T-helper 22 cell (primary cell): ENCODE results near the gene DSG4.
"Not testable (repeated sequence)": the region's sequence is repeated elsewhere in the genome, so short reads cannot be mapped to it uniquely, and the experiment has no call there.

Experiments
- DNase-seq: peaks from one replicate; pipeline ENCODE4 v3.0.0-alpha.2; 2020; ENCODE audit warnings: low read depth

DSG4 gene, protein sequence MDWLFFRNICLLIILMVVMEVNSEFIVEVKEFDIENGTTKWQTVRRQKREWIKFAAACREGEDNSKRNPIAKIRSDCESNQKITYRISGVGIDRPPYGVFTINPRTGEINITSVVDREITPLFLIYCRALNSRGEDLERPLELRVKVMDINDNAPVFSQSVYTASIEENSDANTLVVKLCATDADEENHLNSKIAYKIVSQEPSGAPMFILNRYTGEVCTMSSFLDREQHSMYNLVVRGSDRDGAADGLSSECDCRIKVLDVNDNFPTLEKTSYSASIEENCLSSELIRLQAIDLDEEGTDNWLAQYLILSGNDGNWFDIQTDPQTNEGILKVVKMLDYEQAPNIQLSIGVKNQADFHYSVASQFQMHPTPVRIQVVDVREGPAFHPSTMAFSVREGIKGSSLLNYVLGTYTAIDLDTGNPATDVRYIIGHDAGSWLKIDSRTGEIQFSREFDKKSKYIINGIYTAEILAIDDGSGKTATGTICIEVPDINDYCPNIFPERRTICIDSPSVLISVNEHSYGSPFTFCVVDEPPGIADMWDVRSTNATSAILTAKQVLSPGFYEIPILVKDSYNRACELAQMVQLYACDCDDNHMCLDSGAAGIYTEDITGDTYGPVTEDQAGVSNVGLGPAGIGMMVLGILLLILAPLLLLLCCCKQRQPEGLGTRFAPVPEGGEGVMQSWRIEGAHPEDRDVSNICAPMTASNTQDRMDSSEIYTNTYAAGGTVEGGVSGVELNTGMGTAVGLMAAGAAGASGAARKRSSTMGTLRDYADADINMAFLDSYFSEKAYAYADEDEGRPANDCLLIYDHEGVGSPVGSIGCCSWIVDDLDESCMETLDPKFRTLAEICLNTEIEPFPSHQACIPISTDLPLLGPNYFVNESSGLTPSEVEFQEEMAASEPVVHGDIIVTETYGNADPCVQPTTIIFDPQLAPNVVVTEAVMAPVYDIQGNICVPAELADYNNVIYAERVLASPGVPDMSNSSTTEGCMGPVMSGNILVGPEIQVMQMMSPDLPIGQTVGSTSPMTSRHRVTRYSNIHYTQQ

DNA sequence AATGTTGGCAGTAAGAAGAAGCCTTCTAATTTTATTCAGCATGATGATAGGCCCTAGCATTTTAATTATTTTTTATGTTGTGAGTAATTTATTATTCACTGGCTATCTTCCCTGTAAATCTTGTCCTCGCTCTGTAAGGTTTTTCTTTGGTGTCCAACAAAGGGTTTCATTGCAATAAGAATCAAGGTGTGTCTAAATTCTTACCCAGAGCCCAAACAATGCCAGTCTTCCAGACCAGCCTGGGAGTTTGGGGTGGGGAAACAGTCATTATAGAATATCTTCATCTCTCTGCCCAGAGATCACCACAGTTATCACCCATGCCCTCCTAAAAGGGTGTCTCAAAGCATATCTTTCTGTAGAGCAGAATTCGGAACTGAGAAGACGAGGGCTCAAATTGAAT is at the start of gene DSG4:
Gene DSG4, plus strand, starts transcription at position 301 of the 400 bp plus-strand sequence. CDS start 135 bp downstream, outside the sequence.
- DNase-seq = no peak

DNA sequence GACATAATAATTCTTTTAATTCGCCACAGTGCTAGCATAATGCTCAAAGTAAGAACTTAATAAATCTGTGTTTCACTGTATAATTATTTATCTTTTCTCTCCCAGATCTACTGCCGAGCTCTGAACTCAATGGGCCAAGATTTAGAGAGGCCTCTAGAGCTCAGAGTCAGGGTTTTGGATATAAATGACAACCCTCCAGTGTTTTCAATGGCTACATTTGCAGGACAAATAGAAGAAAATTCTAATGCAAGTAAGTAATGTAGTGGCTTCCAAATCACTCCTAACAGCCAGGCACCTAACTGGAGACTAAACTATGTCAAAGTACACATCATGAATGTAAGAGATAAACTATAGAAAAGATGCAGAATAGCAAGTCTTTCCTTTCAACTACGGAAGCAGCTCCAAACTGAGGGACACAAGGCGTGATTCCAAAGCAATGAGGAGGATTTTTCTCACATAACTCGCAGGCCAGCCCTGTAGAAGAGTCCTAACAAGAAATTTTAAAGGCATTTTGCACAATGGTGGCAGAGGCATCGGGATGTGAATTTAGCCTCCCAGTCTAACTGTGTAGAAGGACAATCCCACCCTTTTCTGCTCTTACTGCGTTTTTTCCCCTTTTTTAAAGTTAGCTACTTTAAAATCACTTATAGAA is 46.7 kb upstream of the DSG4 start:
- DNase-seq = no peak

DNA sequence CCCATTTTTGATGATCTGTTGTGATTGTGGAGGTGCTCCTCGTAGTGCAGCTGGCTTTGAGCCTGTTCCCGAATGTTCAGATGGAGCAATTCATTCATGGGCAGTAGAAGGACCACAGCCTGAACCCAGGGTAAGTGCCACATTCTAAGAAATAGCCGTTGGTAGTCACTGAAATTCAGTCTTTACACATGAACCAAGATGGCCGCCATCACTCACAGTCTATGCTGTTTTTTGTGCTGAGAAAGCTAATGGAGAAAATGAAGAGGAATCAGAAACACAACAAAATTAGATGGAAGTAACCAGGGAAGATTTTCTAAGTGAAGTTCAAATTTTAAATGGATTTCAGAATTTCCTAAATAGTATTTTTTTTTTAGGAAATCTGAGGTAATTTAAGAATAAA is 33.1 kb upstream of the DSG4 start:
- no peak for DNase-seq

DNA sequence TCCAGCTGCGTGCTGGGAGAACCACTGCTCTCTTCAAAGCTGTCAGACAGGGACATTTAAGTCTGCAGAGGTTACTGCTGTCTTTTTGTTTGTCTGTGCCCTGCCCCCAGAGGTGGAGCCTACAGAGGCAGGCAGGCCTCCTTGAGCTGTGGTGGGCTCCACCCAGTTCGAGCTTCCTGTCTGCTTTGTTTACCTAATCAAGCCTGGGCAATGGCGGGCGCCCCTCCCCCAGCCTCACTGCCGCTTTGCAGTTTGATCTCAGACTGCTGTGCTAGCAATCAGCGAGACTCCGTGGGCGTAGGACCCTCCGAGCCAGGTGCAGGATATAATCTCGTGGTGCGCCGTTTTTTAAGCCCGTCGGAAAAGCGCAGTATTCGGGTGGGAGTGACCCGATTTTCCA is 23.2 kb upstream of the DSG4 start:
- DNase-seq = not testable (repeated sequence)

DNA sequence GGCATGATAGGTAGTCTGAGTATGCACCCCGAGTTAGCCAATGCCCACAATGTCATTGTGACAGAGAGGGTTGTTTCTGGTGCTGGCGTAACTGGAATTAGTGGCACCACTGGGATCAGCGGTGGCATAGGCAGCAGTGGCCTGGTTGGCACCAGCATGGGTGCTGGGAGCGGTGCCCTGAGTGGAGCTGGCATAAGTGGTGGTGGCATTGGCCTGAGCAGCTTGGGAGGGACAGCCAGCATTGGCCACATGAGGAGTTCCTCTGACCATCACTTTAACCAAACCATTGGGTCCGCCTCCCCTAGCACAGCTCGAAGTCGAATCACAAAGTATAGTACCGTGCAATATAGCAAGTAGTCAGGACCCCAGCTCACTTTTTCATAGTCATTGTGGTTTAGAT is 21.6 kb upstream of the DSG4 start:
- no peak for DNase-seq

DNA sequence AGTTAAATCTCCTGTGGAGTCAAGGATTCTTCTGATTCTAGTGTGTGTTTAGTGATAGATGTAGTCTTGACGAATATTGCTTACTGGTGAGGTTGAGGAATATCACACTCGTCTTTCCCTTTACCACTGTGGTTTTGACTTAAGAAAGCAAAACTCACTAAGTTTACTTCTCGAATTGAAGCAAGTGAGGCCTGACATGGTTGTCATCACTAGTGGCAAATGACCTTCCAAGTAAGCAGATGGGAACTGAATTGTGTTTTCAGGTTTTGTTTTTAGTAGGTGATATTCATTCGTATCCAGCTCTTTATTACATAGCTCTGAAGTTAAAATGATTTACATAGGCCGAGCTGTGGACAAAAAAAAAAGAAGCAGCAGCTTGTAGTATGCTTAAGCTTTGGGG is 20.6 kb upstream of the DSG4 start:
- no peak for DNase-seq

DNA sequence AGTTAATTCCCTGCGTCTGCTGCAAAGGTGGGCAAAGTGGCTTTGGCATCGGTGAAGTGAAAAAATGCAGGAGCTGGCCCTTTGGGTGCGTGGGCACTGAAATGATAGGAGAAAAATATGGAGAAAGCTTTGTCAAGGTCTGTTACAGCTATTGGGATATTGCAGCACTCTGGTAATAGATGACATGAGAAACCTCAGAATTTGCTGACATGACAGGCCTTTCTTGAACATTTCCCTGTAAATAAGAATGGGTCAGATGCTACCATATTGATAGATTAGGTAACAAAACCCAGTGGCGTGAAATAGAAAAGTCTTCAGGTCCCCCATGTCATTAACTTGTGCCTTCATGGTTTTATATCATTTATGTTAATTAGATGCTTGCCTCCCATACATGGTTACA is 12.4 kb upstream of the DSG4 start:
- no peak for DNase-seq

DNA sequence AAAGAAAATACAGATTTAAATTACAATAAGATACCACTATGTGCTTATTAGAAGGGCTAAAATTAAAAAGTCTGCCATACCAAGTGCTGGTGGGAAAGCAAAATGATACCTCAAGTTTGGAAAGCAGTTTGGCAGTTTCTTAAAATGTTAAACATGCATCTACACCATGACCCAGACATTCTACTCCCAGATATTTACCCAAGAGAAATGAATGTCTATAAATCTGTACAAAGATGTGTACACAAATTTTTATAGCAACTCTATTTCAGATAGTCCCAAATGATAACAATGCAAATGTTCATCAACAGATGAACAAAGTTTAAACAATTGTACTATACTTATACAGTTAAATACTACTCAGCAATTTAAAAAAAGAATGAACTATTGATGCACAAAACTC is 7.1 kb upstream of the DSG4 start:
- no peak for DNase-seq

DNA sequence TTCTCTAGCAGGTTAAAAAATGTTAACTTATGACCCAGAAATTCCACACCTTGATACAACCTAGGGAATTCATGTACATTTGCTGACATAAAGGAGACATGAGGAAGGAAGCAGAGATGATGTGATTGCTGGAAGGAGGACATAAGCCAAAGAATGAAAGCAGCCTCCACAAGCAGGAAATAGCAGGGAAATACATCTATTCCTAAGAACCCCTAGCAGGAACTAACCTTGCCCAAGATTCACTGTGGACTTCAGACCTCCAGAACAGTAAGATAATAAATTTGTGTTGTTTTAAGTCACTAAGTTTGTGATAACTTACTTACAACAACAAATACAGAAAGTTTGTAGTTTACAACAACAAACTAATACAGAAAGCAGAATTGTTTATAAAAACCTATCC is 4.6 kb upstream of the DSG4 start:
- no peak for DNase-seq

DNA sequence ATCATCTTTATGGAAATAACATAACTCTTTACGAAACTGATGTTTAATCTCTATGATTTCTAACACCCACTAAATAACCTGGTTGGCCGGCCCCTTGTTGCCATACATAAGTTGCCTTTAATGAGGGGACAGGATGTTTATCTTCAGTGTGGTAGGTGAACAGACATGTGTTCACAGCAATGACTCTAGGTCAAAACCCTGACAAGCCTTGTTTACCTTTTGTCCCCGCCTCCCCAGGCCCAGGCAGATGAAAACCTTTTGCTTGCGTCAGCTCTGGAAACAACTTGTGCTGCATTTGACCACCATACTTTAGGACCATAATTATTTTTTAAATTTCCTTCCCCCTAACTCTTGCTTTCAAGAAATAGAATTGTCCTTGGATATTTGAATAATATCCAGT is 2.9 kb upstream of the DSG4 start:
- DNase-seq = no peak

DNA sequence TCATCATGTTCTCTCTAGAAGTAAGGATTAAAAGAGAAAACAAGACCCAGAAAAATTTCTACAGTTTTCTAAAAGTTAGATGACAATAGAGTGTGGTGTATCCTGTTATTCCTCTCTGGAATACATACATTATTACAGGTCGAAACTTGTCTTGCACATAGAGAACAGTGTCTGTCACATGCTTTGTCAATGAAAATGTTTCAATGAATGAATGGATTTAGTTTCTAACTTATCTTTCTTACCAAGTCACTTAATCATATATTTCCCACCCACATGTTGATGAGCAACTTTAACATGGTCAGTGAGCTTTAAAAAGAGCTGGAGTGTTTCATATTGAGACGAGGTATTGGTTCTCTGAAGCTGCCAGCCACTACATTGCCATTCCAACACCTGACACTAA is 4.3 kb downstream of the DSG4 start:
- no peak for DNase-seq

DNA sequence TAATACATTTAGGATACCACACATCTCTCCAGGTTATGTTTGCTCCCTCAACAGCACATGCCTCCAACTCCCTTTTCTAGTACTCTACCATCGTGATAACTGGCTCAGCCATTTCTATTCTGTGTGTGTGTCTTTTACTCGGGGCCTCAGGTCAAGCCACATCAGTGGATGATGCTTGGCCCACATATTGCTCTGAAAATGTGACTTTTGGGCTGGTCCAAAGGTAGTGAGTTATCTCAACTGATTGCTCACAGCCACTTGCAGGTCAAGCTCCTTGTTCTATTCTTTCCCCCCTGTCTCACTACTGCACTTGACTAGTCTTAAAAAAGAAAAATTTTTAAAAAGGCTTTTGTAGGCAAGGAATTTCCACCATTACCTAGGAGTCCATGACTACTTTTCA is 5.5 kb downstream of the DSG4 start:
- DNase-seq = no peak

DNA sequence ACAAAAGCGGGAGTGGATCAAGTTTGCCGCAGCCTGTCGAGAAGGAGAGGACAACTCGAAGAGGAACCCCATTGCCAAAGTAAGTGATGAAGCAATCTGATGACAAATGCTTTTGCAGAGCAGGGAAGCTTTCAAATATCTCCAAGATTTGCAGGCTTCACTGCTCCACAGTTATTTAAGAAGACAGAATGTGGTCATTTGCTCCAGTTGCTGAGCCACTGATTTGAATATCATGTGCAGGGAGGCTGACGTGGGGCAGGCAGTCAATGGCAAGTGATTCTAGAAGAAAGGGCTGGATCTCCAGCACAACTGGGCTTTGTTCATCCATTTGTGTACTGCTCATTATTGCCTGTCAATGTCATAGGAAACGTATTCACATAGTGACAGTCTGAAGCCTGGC is 10.2 kb downstream of the DSG4 start:
- DNase-seq = no peak

DNA sequence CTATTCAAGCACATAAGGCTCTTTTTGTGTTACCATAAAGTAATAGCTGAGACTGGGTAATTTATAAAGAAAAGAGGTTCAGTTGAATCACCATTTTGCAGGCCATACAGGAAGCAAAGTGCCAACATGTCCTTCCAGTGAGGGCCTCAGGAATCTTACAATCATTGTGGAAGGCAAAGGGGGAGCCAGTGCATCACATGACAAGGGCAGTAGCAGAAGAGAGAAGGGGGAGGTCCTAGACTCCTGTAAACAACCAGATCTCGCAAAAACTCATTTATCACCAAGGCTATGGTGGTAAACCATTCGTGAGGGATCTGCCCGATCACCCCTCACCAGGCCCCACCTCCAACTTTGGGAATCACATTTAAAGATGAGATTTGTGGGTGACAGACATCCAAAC is 16.7 kb downstream of the DSG4 start:
- DNase-seq = no peak

DNA sequence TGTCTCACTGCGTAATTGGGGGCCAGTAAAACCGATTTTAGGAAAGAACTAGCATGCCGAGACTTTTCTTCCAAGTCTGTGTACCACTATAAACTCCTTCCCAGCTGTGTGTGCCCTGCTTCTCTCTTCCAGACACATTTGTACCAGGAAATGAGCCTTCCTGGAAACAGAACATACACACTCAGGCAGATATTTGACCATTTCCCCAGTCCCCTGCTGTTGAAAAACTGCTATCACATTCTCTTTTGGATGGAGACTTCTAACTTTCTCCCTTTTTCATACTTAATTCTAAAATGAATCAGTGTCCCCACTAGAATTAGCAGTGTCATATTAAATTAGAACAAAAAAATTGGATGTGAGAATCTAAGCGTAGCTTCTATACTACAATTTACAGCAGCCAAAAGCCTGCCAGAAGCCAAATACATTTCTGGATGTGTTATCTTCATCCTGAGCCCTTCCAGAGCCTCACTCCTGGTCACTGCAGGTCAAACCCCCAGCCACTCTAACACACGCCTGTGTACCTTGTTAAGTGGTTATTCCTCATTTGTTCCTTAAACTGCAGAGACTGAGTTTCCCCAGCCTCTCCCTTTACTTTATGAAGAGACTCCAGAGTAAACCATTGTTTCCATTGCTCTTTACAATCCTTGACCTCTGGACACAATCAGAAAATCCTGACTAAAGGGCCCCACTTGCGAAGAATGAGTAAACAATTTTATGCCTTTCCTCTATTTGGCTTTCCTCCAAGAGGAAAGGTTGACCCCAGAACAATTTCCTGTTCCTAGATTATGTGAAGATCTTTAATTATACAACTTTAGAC is 20.4 kb downstream of the DSG4 start:
- no peak for DNase-seq

DNA sequence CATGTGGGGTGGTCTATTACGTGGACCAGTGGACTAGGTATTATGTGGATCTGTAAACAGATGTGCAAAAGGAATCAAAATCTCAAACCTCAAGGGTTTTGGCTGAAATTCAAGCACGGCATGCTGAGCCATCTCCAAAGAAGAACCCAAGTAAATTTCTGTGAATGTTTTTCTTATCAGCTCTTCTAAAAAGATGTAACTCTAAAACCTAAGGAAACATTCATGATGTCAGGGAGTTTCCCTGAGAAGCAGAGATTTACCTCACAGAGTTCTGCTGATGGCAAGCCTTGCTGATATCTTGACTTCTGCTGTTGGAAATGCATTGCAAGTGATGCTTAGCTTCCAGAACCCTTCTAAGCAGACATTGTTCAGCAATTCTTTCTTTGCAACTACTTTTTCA is 21.6 kb downstream of the DSG4 start:
- no peak for DNase-seq

DNA sequence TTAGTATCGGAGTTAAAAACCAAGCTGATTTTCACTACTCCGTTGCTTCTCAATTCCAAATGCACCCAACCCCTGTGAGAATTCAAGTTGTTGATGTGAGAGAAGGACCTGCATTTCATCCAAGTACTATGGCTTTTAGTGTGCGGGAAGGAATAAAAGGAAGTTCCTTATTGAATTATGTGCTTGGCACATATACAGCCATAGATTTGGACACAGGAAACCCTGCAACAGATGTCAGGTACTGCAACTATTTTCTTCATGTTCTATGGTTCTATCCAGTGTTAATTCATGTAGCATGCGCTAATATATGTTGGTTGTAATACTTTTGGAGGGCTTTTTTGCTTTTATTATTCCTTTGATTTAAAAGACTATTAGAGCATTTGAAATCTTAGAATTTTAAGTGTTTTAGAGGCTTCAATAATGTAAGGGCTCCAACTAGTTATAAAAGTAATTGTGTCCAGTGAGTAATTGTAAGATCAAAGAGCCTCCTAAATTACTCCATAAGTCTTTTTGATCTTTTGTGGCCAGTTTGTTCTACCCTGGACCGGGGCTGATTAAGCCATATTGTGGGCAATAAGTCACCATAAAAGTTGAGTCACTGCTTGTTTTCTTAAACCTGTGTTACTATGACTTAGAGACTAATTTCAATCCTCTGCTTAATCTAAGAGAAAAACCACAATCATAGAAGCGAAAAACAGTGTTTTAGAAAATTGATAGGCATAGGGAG is 22.9 kb downstream of the DSG4 start:
- no peak for DNase-seq

DNA sequence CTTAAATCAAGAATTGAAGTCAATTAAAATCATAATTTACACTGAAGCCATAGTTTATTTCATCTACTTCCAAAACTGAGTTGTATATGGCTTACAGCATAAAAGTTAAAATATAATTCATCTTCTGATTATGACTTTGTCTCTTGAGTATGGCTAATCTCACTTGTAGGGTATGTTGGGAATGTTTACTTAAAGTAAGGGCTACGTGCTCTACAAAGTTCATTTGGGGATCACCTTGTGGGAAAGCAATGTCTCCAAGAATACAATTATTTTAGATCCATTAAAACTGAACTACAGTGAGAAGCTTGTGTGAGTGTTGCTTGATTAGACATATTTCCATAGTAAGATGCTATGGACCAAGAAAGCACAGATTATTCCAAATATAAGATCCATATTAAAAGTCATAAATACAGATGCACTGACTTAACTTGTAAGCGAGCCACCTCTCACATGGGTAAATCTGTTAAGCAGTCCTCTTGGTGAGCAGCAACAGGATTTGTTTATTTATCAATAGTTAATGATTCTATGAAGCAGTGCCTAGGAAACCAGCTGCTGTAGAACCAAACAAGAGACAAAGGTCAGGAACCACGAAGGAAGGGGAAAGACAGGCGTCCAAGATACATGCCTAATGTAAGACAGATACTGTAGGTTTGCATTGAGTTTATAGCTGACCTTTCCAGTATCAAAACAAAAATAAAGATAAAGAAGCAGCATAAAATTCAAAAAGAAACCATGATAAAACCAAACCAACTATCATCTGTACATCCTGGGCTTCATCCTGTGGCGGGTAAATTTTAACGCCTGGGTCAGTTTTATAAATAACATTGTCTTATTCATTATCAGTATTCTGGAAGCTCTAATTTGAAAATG is 24.8 kb downstream of the DSG4 start:
- no peak for DNase-seq

DNA sequence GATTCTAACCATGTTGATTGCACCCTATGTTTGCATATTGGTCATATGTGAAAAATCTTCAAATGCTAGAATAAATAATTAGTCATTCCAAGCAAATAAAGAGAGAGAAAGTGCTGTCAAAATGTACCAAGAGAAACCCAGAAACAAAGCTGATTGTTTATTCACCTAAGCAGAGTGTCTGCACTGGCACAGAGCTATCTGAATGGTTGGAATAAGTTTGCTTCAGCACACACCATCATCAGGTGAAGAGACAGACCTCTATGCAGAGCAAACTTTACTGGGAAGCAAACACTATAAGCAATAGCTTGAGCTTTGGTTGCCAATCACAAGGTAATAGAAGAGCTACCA is 25.4 kb downstream of the DSG4 start:
- DNase-seq = no peak

DNA sequence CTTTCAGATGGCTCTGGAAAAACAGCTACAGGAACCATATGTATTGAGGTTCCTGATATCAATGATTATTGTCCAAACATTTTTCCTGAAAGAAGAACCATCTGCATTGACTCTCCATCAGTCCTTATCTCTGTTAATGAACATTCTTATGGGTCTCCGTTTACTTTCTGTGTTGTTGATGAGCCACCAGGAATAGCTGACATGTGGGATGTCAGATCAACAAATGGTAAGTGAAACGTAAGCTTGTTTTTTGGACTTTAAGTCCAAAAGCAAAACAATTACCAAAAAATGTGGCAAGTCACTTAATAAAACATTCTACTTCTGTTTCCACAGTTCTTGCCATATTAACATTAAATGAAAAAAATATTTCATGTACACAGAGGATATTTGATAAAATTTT is 26.8 kb downstream of the DSG4 start:
- DNase-seq = no peak
